ENCODE results near the gene AFAP1.

The AFAP1 gene

DNA sequence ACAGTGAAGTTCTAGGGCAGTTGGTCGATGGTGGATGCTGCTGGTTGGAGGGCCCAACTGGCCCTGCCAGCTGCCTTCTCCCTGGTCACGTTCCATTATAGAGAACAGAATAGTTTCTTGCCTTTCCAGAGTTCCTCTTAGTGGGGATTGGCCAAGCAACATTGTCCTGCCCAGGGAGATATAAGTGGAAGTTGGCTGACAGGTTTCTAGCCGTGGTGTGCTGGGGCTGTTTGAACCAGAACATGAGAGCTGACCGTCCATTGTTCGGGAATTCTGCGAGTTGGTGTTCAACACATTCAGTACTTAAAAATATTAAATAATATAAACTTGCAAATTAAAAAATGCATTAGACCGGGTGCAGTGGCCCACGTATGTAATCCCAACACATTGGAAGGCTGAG is 3.5 kb upstream of the AFAP1 start:
- TF ChIP-seq, protein P1, sequence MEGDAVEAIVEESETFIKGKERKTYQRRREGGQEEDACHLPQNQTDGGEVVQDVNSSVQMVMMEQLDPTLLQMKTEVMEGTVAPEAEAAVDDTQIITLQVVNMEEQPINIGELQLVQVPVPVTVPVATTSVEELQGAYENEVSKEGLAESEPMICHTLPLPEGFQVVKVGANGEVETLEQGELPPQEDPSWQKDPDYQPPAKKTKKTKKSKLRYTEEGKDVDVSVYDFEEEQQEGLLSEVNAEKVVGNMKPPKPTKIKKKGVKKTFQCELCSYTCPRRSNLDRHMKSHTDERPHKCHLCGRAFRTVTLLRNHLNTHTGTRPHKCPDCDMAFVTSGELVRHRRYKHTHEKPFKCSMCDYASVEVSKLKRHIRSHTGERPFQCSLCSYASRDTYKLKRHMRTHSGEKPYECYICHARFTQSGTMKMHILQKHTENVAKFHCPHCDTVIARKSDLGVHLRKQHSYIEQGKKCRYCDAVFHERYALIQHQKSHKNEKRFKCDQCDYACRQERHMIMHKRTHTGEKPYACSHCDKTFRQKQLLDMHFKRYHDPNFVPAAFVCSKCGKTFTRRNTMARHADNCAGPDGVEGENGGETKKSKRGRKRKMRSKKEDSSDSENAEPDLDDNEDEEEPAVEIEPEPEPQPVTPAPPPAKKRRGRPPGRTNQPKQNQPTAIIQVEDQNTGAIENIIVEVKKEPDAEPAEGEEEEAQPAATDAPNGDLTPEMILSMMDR (IDR thresholded peaks at IDR 0.05; ENCODE audit: extremely low read depth, missing control alignments) = no peak
- DNase-seq (ENCODE audit: low spot score) = no peak

- DNase-seq (ENCODE audit: low spot score) = no peak
- TF ChIP-seq, protein P1 (IDR thresholded peaks at IDR 0.05; ENCODE audit: extremely low read depth, missing control alignments) = no peak
These were observed 2.4 kb upstream of the AFAP1 start for GRCh38 chr4:7941965-7942496.

GRCh38 chr4:7941111-7941964 is 1.7 kb upstream of the AFAP1 start:
- TF ChIP-seq, protein P1 (IDR thresholded peaks at IDR 0.05; ENCODE audit: extremely low read depth, missing control alignments) = no peak
- DNase-seq (ENCODE audit: low spot score) = no peak

DNA sequence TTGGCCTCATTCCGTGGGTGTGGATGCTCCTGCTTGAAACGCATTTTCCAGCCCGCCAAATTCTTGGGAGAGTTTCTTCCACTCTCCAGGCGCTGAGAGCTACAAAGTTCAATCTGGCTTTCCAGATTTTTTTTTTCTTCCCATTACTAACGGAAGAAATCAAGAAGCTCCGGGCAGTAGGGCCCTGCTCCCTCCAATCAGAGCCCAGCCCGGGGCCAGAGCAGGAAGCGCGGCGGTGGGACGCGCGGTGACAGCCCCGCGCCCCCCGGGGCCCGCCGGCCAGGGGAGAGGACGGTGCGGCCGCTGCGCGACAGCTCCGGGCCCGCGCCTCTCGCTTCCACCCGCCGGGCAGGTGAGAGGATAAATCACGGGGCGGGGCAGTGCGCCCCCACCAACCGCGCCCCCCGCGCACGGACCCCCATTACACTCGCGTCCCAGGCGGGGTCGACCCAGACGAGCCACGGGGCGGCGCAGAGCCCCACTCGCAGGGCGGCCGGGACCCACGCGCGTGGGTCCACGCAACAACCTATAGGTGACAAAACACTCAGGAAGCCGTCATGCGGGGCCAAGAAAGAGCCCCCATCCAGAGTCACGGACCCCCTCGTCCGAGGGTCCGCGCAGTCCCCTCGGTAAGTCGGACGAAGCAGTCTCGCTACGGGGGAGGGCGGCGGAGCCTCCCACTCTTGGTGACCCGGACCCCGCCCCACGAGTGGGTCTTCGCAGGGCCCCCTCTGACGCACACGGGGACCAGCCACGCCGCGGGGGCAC is 868 bp downstream of the AFAP1 start:
- TF ChIP-seq, protein P1 (IDR thresholded peaks at IDR 0.05; ENCODE audit: extremely low read depth, missing control alignments) = no peak
- no peak for DNase-seq (ENCODE audit: low spot score)

- TF ChIP-seq, protein P1 (IDR thresholded peaks at IDR 0.05; ENCODE audit: extremely low read depth, missing control alignments) = no peak
- no peak for DNase-seq (ENCODE audit: low spot score)
These were observed 1.4 kb downstream of the AFAP1 start for GRCh38 chr4:7938266-7938608.

GRCh38 chr4:7937006-7937405 is 2.7 kb downstream of the AFAP1 start:
- DNase-seq (ENCODE audit: low spot score) = no peak
- TF ChIP-seq, protein P1 (IDR thresholded peaks at IDR 0.05; ENCODE audit: extremely low read depth, missing control alignments) = no peak
